Vagina (tissue), 2 donors: ENCODE measurements around the gene HACD1. TPM values are rescaled to one million over a fixed set of nuclear protein-coding genes. Genes with fewer than 3 reads are reported as not detected.
A peak's percentile ranks its signal among the peaks of the same experiment; 100 is the strongest.

Experiments
- DNase-seq, 2 donors: peaks; one replicate each; pipeline ENCODE4 v3.0.0-alpha.2; 2017; ENCODE audit errors: extremely low spot score in 2 of 2
- H3K27ac ChIP-seq: fragments of 200-600 bp; sonication (generic); one replicate; pipeline ENCODE4 v1.5.1; 2019
- H3K27me3 ChIP-seq: fragments of 200-600 bp; sonication (generic); one replicate; pipeline ENCODE4 v1.5.1; 2019
- H3K36me3 ChIP-seq, 2 donors: fragments of 200-600 bp; sonication (generic); one replicate each; pipeline ENCODE4 v1.5.1; 2017 to 2019
- H3K4me1 ChIP-seq: fragments of 200-600 bp; sonication (generic); one replicate; pipeline ENCODE4 v1.5.1; 2019
- H3K4me3 ChIP-seq, 2 donors: fragments of 200-600 bp; sonication (generic); 1 replicate in 1 of 2; 2 replicates in 1 of 2; pipeline ENCODE4 v1.5.1; 2016 to 2019
- H3K9me3 ChIP-seq: fragments of 200-600 bp; sonication (generic); one replicate; pipeline ENCODE4 v1.5.1; 2019
- CTCF ChIP-seq, 3 experiments: fragments of 450-650 bp in 2 of 3; fragments of 200-600 bp in 1 of 3; sonication (generic) in 1 of 3; IDR thresholded peaks; one replicate each; pipeline ENCODE4 v1.5.1; 2017 to 2019; ENCODE audit warnings: antibody characterized with exemption in 3 of 3, mild to moderate bottlenecking in 2 of 3, moderate library complexity in 2 of 3
- POLR2A ChIP-seq, 2 donors: fragments of 450-650 bp; IDR thresholded peaks; one replicate each; pipeline ENCODE4 v1.6.1; 2017; ENCODE audit warnings: antibody characterized with exemption in 2 of 2, mild to moderate bottlenecking in 2 of 2, moderate library complexity in 2 of 2
- POLR2AphosphoS5 ChIP-seq, 2 donors: sonication (generic); formaldehyde crosslinking; IDR thresholded peaks; one replicate each; pipeline ENCODE4 v1.9.0; 2017; ENCODE audit warnings: antibody characterized with exemption in 2 of 2, mild to moderate bottlenecking in 2 of 2, low read depth in 1 of 2; ENCODE audit not compliant: insufficient read depth in 1 of 2
- intact Hi-C: fragments of 100-400 bp; cut with DNase I; formaldehyde crosslinking; loops from one replicate; pipeline ENCODE4 v1.15.1; 2023
- total RNA-seq: library from RNA; depleted of rRNA; stranded (reverse); fragments of >200 nt; gene quantifications from one replicate; pipeline ENCODE4 v1.2.3, GENCODE V29; 2016

HACD1 gene
- total RNA-seq, 1 donor from 2014 or later = 6.4 TPM

- intact Hi-C loops = no loop called here
- DNase-seq = no peak
- Histone ChIP-seq H3K9me3 (no peaks in the 10 kb centered on the region), H3K4me3 (no peak overlapping the region), H3K27ac (peak overlapping the region; percentile 4), H3K27me3 (no peaks in the 10 kb centered on the region), H3K4me1 (peaks cover 24% of the 10 kb centered on the region), H3K36me3 (no peaks in the 10 kb centered on the region)
- TF ChIP-seq POLR2A (IDR thresholded peaks at IDR 0.05) (no peak), POLR2AphosphoS5 (IDR thresholded peaks at IDR 0.05; ENCODE audit: insufficient read depth in 1 of 2, low read depth in 1 of 2) (no peak), CTCF (IDR thresholded peaks at IDR 0.05) (no peak)
These were observed 44.3 kb upstream of the HACD1 start for GRCh38 chr10:17661510-17661909.

- DNase-seq = no peak
- no peaks in the 10 kb centered on the region for H3K9me3 ChIP-seq
These were observed 43.7 kb upstream of the HACD1 start for GRCh38 chr10:17660921-17661320.

GRCh38 chr10:17659365-17659764 is 42.2 kb upstream of the HACD1 start:
- Histone ChIP-seq H3K9me3 (no peaks in the 10 kb centered on the region), H3K27ac (no peak overlapping the region), H3K4me3 (no peak overlapping the region), H3K27me3 (no peaks in the 10 kb centered on the region), H3K4me1 (peaks cover 22% of the 10 kb centered on the region), H3K36me3 (no peaks in the 10 kb centered on the region)
- no peak for DNase-seq
- intact Hi-C loops = no loop called here
- no peak for TF ChIP-seq POLR2A (IDR thresholded peaks at IDR 0.05)
- TF ChIP-seq CTCF (IDR thresholded peaks at IDR 0.05) = no peak
- no peak for TF ChIP-seq POLR2AphosphoS5 (IDR thresholded peaks at IDR 0.05; ENCODE audit: insufficient read depth in 1 of 2, low read depth in 1 of 2)

More at GRCh38 chr10:17660921-17661320, 43.7 kb upstream of the HACD1 start:
- H3K27ac ChIP-seq = no peak overlapping the region
- no peak for TF ChIP-seq CTCF (IDR thresholded peaks at IDR 0.05)
- TF ChIP-seq POLR2A (IDR thresholded peaks at IDR 0.05) = no peak
- no peak for TF ChIP-seq POLR2AphosphoS5 (IDR thresholded peaks at IDR 0.05; ENCODE audit: insufficient read depth in 1 of 2, low read depth in 1 of 2)
- no peaks in the 10 kb centered on the region for H3K36me3 ChIP-seq
- H3K4me1 ChIP-seq = peaks cover 22% of the 10 kb centered on the region
- intact Hi-C loops = no loop called here
- H3K4me3 ChIP-seq = no peak overlapping the region
- H3K27me3 ChIP-seq = no peaks in the 10 kb centered on the region

- no peak for DNase-seq
- H3K4me3 ChIP-seq = no peak overlapping the region
- TF ChIP-seq POLR2AphosphoS5 (IDR thresholded peaks at IDR 0.05; ENCODE audit: insufficient read depth in 1 of 2, low read depth in 1 of 2) = no peak
- TF ChIP-seq CTCF (IDR thresholded peaks at IDR 0.05) = no peak
- TF ChIP-seq POLR2A (IDR thresholded peaks at IDR 0.05) = no peak
- peaks cover 22% of the 10 kb centered on the region for H3K4me1 ChIP-seq
- peaks cover 0 to 4% of the 10 kb centered on the region in 2 donors for H3K36me3 ChIP-seq
- H3K27me3 ChIP-seq = no peaks in the 10 kb centered on the region
- intact Hi-C loops = no loop called here
- H3K9me3 ChIP-seq = no peaks in the 10 kb centered on the region
- H3K27ac ChIP-seq = no peak overlapping the region
These were observed 39.9 kb upstream of the HACD1 start for GRCh38 chr10:17657103-17657500.

- TF ChIP-seq POLR2AphosphoS5 (IDR thresholded peaks at IDR 0.05; ENCODE audit: insufficient read depth in 1 of 2, low read depth in 1 of 2) = no peak
- TF ChIP-seq CTCF (IDR thresholded peaks at IDR 0.05) = no peak
- no peak for TF ChIP-seq POLR2A (IDR thresholded peaks at IDR 0.05)
- no peak for DNase-seq
- H3K27me3 ChIP-seq = no peaks in the 10 kb centered on the region
- intact Hi-C loops = no loop called here
- H3K4me1 ChIP-seq = peaks cover 21% of the 10 kb centered on the region
- no peak overlapping the region for H3K4me3 ChIP-seq
- peaks cover 0 to 4% of the 10 kb centered on the region in 2 donors for H3K36me3 ChIP-seq
- no peak overlapping the region for H3K27ac ChIP-seq
- no peaks in the 10 kb centered on the region for H3K9me3 ChIP-seq
These were observed 38.5 kb upstream of the HACD1 start for GRCh38 chr10:17655567-17656146.
